NCI-H82 treated with DMSO at 0.1 percent for 48 hours (cell line): ENCODE results near the gene BCAT1.

ENCODE experiments used
- DNase-seq: peaks from one replicate; lab custom pipeline; 2025; ENCODE audit not compliant: unreplicated experiment; lab: John Stamatoyannopoulos, UW

BCAT1 gene

DNA sequence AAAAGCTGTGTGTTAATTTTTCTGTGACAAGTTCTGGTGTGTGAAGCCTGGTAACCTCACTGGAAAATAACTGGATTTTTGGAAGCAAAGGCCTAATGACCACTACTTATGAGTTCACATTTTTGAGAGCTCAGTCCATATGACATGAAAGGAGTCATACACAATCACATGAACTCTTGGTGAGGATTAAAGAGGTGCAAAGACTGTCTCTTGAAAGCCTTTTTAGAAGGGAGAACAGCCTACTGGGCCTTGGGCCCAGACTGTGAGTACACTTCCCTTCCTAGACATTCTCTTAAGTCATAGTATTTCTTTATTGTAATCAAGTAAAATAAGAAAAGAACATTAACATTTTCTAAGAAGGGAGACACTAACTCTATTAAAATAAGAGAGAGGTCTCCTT lies 176.1 kb downstream of the BCAT1 start:
- DNase-seq, result no peak

GRCh38 chr12:24770821-24771220 lies 178.1 kb downstream of the BCAT1 start:
- no peak for DNase-seq

- no peak for DNase-seq
These were observed 178.6 kb downstream of the BCAT1 start for GRCh38 chr12:24770334-24770733.

DNA sequence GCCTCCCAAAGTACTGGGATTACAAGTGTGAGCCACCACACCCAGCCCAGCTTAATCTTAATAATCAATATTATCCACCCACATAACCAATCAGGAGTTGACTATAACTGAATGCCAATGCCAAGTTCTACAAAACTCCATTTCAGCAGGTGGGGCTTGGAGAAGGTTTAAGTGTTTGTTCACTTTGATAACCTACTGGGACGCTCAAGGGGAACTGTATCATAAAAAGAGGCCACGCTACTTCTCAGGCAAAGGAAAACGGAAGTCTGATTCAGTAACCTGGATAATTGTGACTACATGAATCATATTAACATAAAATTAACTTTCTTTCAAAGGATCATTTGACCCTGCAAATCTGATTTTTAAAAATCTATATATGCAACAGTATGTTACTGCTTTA lies 179.2 kb downstream of the BCAT1 start:
- no peak for DNase-seq

DNA sequence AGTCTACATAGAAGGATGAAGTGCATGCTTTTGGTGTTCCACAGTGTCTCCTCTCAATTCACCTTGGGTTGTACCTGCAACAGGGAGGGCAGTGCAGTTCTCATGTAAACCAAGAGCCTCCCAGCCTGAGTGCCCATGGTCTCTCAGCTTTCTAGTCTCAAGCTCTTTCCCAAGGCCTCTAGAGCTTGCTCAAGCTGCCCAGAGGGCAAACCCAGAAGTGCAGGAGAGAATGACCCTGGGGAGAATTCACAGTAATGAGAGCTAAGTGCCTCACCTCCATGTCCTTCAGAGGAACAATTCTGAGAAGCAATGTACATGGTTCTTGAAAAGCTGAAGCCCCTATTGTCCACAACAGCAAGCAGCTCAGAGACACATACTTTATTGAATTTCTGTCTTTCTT lies 180.5 kb downstream of the BCAT1 start:
- DNase-seq, result no peak

GRCh38 chr12:24767016-24767415 lies 181.9 kb downstream of the BCAT1 start:
- no peak for DNase-seq

DNA sequence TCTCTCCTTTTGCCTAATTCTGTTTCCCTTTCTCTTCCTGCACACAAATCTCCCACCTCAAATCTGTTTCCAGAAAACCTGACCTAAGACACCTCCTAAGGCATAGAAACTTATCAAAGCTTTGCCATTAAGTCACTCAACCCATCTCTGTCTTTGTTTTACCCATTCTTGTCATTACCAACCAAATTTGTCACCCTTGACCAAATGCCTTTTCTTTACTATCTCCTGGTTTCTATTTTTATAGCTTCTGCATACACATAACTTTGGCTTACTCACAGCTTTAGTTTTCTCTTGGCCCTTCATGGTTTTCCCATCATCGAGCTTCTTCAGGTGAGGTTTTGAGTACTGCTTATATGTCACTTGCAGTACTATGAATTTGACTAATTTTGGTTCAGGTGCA lies 184.2 kb downstream of the BCAT1 start:
- DNase-seq, result no peak

- no peak for DNase-seq
These were observed 188.1 kb downstream of the BCAT1 start for GRCh38 chr12:24760606-24761378.

GRCh38 chr12:24760162-24760561 lies 188.7 kb downstream of the BCAT1 start:
- DNase-seq, result no peak
